T47D (cell line): ENCODE measurements around the gene MISP.
A peak's percentile ranks its signal among the peaks of the same experiment; 100 is the strongest.
"Not testable (repeated sequence)": the region's sequence is repeated elsewhere in the genome, so short reads cannot be mapped to it uniquely, and the experiment has no call there.

Experiments used
- DNase-seq, 2 experiments: peaks; one replicate each; pipeline versions ENCODE4 v3.0.0 to v3.0.0-alpha.2; 2011 to 2012; ENCODE audit warnings: low read depth in 1 of 2, low spot score in 1 of 2
- JUND ChIP-seq: IDR thresholded peaks from 2 replicates; pipeline ENCODE4 v1.6.1; 2012; ENCODE audit warnings: low read depth
- in situ Hi-C: cut with HindIII; loops from 2 replicates; pipeline ENCODE4 v1.10.0; 2016; ENCODE audit warnings: low sequenced_read_pairs, low pct_unique_long_range_greater_than_20kb

MISP gene

GRCh38 chr19:729965-730668 lies 20.8 kb upstream of the MISP start:
- in situ Hi-C loops: no loop called here

DNA sequence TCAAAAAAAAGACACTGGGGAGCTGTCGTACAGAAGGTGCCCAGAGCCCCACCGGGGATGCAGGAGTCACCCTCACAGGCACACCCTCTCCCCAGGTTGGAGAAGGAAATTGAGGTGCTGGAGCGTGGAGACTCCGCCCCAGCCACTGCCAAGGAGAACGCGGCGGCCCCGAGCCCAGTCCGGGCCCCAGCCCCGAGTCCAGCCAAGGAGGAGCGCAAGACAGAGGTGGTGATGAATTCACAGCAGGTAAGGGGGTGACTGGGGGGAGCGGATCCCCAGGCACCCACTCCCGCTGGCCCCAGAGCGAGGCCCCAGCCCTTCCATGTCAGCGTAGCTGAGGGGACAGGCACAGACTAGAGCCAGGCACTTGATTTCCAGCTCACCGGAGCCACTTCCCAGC lies 19.9 kb upstream of the MISP start:
- no peak for TF ChIP-seq JUND
- DNase-seq: no peak
- in situ Hi-C loops: no loop called here

More at GRCh38 chr19:729965-730668, 20.8 kb upstream of the MISP start:
- no peak for TF ChIP-seq JUND
- no peak for DNase-seq

- no peak for DNase-seq
- in situ Hi-C loops: no loop called here
- TF ChIP-seq JUND: no peak
Measured at GRCh38 chr19:732148-733069, 18.5 kb upstream of the MISP start.

DNA sequence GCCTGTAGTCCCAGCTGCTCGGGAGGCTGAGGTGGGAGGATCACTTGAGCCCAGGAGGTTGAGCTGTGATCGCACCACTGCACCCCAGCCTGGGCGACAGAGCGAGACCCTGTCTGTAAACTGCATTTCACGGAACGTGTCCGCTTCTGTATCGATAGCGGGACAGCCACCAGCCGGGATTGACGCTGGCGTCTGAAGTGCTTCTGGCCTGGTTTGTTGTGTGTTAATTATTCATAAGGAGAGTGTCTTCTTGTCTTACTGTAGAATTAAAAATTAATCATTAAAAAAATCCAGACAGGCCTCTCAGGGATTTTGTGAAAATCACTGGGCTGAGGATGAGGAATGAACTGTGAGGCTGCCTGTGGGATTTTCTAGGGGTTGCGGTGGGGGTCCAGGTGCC lies 16.2 kb upstream of the MISP start:
- no peak for TF ChIP-seq JUND

GRCh38 chr19:736125-736524 lies 14.8 kb upstream of the MISP start:
- no peak for TF ChIP-seq JUND
- in situ Hi-C loops: no loop called here
- no peak for DNase-seq

More for the DNA sequence above, 16.2 kb upstream of the MISP start:
- no peak for DNase-seq
- in situ Hi-C loops: no loop called here

- peak; percentile 44 to 79 for DNase-seq
- TF ChIP-seq JUND: no peak
- in situ Hi-C loops: no loop called here
Measured at GRCh38 chr19:737591-738093, 13.3 kb upstream of the MISP start.

DNA sequence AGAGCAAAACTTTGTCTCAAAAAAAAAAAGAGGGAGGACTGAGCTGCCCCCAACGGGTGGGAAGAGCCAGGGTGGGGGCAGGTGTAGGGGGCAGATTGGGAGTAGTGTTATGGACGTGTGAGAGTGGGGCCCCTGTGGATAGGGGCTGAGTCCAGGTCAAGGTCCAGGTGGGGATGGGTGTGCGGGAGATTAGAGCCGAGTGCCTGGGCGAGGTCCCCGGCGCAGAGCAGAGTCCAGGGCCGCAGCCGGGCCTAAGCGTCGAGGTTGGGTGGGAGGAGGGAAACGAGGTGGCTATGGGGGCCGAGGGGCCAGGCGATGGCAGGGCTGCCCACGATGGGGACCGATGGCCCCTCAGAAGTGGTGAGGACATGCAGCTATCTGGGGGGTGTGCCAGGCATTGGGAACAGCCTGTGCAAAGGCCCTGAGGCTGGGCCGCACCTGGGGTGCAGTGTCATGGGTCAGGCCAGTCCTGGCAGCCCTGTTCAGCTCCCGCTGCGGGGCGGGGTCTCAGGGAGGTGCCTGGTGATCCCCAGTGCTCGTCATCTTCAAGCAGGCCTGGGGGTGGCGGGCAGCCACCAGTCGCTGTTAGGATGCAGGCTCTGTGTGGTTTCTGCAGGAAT lies 12.3 kb upstream of the MISP start:
- in situ Hi-C loops: no loop called here
- DNase-seq: no peak
- no peak for TF ChIP-seq JUND

GRCh38 chr19:739998-740715 lies 10.8 kb upstream of the MISP start:
- DNase-seq: no peak
- no peak for TF ChIP-seq JUND
- in situ Hi-C loops: no loop called here

GRCh38 chr19:740816-741505 lies 10.0 kb upstream of the MISP start:
- DNase-seq, in situ Hi-C loops: not testable (repeated sequence)

GRCh38 chr19:741506-742131 lies 9.3 kb upstream of the MISP start:
- peak in 1 of 2 experiments; percentile 25 for DNase-seq
- in situ Hi-C loops: no loop called here
- TF ChIP-seq JUND: no peak

DNA sequence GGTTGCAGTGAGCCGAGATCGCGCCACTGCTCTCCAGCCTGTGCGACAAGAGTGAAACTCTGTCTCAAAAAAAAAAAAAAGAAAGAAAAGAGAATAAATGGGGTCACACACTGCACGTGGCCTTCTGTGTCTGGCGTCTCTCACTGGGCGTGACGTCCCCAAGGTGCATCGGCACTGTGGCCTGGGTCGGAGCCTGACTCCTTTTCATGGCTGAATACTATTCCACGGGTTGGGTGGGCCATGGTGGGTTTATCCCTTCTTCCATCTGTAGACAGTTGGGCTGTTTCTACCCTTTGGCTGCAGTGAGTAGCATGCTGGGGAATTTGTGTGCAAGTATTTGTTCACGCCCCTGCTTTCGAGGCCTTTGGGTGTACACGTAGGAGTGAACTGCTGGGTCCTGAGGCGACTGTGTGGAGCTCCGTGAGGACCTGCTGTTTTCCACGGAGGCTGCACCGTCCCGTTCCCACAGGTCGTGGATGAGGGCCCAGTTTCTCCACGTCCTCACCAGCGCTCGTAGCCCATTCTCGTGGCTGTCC lies 8.3 kb upstream of the MISP start:
- DNase-seq: no peak
- no peak for TF ChIP-seq JUND
- in situ Hi-C loops: no loop called here
